PC-3 (cell line): ENCODE measurements around the gene POSTN. TPM values are rescaled to one million over a fixed set of nuclear protein-coding genes. Genes with fewer than 3 reads are reported as not detected.
"Not testable (repeated sequence)": the region's sequence is repeated elsewhere in the genome, so short reads cannot be mapped to it uniquely, and the experiment has no call there.

Experiments
- ATAC-seq: fragments of 200-7000 bp; cut with Tn5 transposase; 2 replicates; pipeline ENCODE4 v1.9.1; 2020; ENCODE audit warnings: mild to moderate bottlenecking, moderate library complexity
- BruUV-seq: library from RNA; stranded (reverse); fragments of 400-500 nt; replicated peaks from 2 replicates; lab custom pipeline; 2021; lab: Mats Ljungman, UMichigan
- CTCF ChIA-PET: fragments of 300-600 bp; sonication (Branson Sonifier 250); formaldehyde crosslinking; loops from one replicate; lab custom pipeline; 2022; ENCODE audit warnings: antibody characterized with exemption; lab: Charles Lee
- POLR2A ChIA-PET: fragments of 300-600 bp; sonication (Branson Sonifier 250); formaldehyde crosslinking; loops from one replicate; lab custom pipeline; 2022; ENCODE audit warnings: antibody characterized with exemption; ENCODE audit not compliant: unreplicated experiment; lab: Charles Lee
- DNase-seq: peaks from one replicate; pipeline ENCODE4 v3.0.0-alpha.2; 2015
- H2AFZ ChIP-seq: fragments of 300-600 bp; sonication (generic); 2 replicates; pipeline ENCODE4 v1.6.0; 2016; ENCODE audit warnings: antibody characterized with exemption, low read length
- H3F3A ChIP-seq: fragments of 300-600 bp; sonication (generic); one replicate; pipeline ENCODE4 v1.6.0; 2017; ENCODE audit warnings: antibody characterized with exemption, low read length, control low read depth, mild to moderate bottlenecking; ENCODE audit not compliant: unreplicated experiment
- H3K27ac ChIP-seq: fragments of 300-600 bp; sonication (generic); 2 replicates; pipeline ENCODE4 v1.5.1; 2016; ENCODE audit warnings: mild to moderate bottlenecking, low read length
- H3K27me3 ChIP-seq: fragments of 300-600 bp; sonication (generic); 2 replicates; pipeline ENCODE4 v1.6.1; 2016; ENCODE audit warnings: low read length, mixed read lengths
- H3K36me3 ChIP-seq: fragments of 300-600 bp; sonication (generic); 2 replicates; pipeline ENCODE4 v1.6.1; 2016; ENCODE audit warnings: low read depth, mixed run types, low read length, mixed read lengths
- H3K4me1 ChIP-seq: fragments of 300-600 bp; sonication (generic); 2 replicates; pipeline ENCODE4 v1.5.1; 2016; ENCODE audit warnings: low read length; ENCODE audit not compliant: insufficient read depth
- H3K4me2 ChIP-seq: fragments of 300-600 bp; sonication (generic); 2 replicates; pipeline ENCODE4 v1.6.0; 2016; ENCODE audit warnings: low read length
- H3K4me3 ChIP-seq: fragments of 300-600 bp; sonication (generic); 2 replicates; pipeline ENCODE4 v1.5.1; 2016; ENCODE audit warnings: mild to moderate bottlenecking, low read length, mixed read lengths
- H3K79me2 ChIP-seq: fragments of 300-600 bp; sonication (generic); 2 replicates; pipeline ENCODE4 v1.6.1; 2017; ENCODE audit warnings: low read length, mixed read lengths
- H3K9ac ChIP-seq: fragments of 300-600 bp; sonication (generic); 2 replicates; pipeline ENCODE4 v1.6.0; 2016; ENCODE audit warnings: mild to moderate bottlenecking, low read length
- H3K9me2 ChIP-seq: fragments of 300-600 bp; sonication (generic); replicated peaks from 2 replicates; pipeline ENCODE4 v1.6.1; 2016; ENCODE audit warnings: mixed run types, low read length, mixed read lengths
- H3K9me3 ChIP-seq: fragments of 300-600 bp; sonication (generic); 2 replicates; pipeline ENCODE4 v1.6.1; 2016; ENCODE audit warnings: low read length, mixed read lengths
- H4K20me1 ChIP-seq: fragments of 300-600 bp; sonication (generic); 2 replicates; pipeline ENCODE4 v1.6.1; 2016; ENCODE audit warnings: low read length, mixed read lengths
- CTCF ChIP-seq: fragments of 300-600 bp; sonication (generic); conservative IDR thresholded peaks from 2 replicates; pipeline ENCODE4 v1.5.1; 2017; ENCODE audit warnings: antibody characterized with exemption, low read depth, mild to moderate bottlenecking, low read length
- EZH2 ChIP-seq: fragments of 300-600 bp; sonication (generic); IDR thresholded peaks from one replicate; pipeline ENCODE4 v1.6.1; 2017; ENCODE audit warnings: antibody characterized with exemption, mild to moderate bottlenecking, low read length; ENCODE audit not compliant: unreplicated experiment
- EZH2phosphoT487 ChIP-seq: fragments of 300-600 bp; sonication (generic); IDR thresholded peaks from 2 replicates; pipeline ENCODE4 v1.6.1; 2018; ENCODE audit warnings: mild to moderate bottlenecking, antibody characterized with exemption, low read length, borderline replicate concordance
- intact Hi-C: fragments of 100-400 bp; cut with micrococcal nuclease; formaldehyde crosslinking; loops from 2 replicates; pipeline ENCODE4 v1.9.0; 2023
- total RNA-seq: library from RNA; depleted of rRNA; stranded (reverse); fragments of >200 nt; gene quantifications from 2 replicates; pipeline ENCODE4 v1.2.3, GENCODE V29; 2014

The POSTN gene
- total RNA-seq, 1 experiment from 2014 or later: not detected

GRCh38 chr13:37560526-37560925 is 38.0 kb downstream of the POSTN start:
- no peaks in the 10 kb centered on the region for H3K9me3 ChIP-seq
- H3K9ac ChIP-seq: no peak overlapping the region
- no peaks in the 10 kb centered on the region for H4K20me1 ChIP-seq
- intact Hi-C loops: no loop called here
- no peak overlapping the region for H3K4me3 ChIP-seq
- CTCF ChIA-PET: no interaction called here
- H3K27me3 ChIP-seq: peaks cover 17% of the 10 kb centered on the region
- BruUV-seq: no TSS peak
- no peak for DNase-seq
- no peaks in the 10 kb centered on the region for H3K36me3 ChIP-seq
- H3K4me1 ChIP-seq: no peaks in the 10 kb centered on the region
- no peak for TF ChIP-seq EZH2
- no peak for TF ChIP-seq CTCF
- no peak for TF ChIP-seq EZH2phosphoT487
- H3K9me2 ChIP-seq: no peaks in the 10 kb centered on the region
- ATAC-seq: no peak
- H3F3A ChIP-seq: no peaks in the 10 kb centered on the region
- no peak overlapping the region for H3K27ac ChIP-seq
- POLR2A ChIA-PET: no interaction called here
- no peak overlapping the region for H2AFZ ChIP-seq
- no peak overlapping the region for H3K4me2 ChIP-seq
- H3K79me2 ChIP-seq: no peaks in the 10 kb centered on the region

GRCh38 chr13:37558766-37559165 is 39.8 kb downstream of the POSTN start:
- H3K4me3 ChIP-seq, H2AFZ ChIP-seq, DNase-seq, H4K20me1 ChIP-seq, H3K36me3 ChIP-seq, H3K9me2 ChIP-seq, ATAC-seq, CTCF ChIA-PET, H3K4me2 ChIP-seq, H3K27ac ChIP-seq, BruUV-seq, H3K79me2 ChIP-seq, intact Hi-C loops, H3K4me1 ChIP-seq, H3F3A ChIP-seq, H3K9ac ChIP-seq, H3K9me3 ChIP-seq: not testable (repeated sequence)
- H3K27me3 ChIP-seq: peaks cover 23% of the 10 kb centered on the region
- POLR2A ChIA-PET: interaction anchor here (0.7 kb wide), 1 partner anchor 431 kb away, joined by 3 read pairs; no protein-coding TSS in a partner anchor

DNA sequence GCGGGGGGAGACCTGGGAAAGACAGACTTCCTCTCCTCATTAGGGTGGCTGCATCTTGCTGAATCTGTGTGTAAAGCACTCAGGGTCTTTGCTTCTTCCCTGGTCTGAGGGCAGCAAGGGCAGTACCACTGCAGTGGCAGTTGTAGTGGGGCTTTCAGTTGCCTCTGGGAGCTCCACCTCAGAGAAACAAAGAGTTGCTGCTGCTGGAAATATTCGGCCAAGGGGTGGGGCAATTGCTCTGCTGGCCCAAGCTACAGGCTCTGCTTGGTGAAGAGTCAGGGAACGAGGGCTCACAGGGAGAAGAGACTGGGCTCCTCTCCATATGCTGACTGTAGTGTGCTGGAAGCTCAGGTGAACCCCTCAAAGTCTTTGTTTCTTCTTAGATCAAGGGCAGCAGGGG is 52.5 kb downstream of the POSTN start:
- no TSS peak for BruUV-seq
- Histone ChIP-seq H3K4me2 (no peak overlapping the region), H3K36me3 (no peaks in the 10 kb centered on the region), H3F3A (no peaks in the 10 kb centered on the region), H3K27me3 (peaks cover 8% of the 10 kb centered on the region), H3K4me3 (no peak overlapping the region), H3K9ac (no peak overlapping the region), H3K9me2 (no peaks in the 10 kb centered on the region), H2AFZ (no peak overlapping the region), H3K4me1 (no peaks in the 10 kb centered on the region), H3K9me3 (no peaks in the 10 kb centered on the region), H3K27ac (no peak overlapping the region), H3K79me2 (no peaks in the 10 kb centered on the region), H4K20me1 (no peaks in the 10 kb centered on the region)
- CTCF ChIA-PET: no interaction called here
- POLR2A ChIA-PET: no interaction called here
- TF ChIP-seq CTCF (no peak), EZH2 (no peak), EZH2phosphoT487 (no peak)
- no peak for ATAC-seq
- no peak for DNase-seq
- intact Hi-C loops: no loop called here
